GM23248 (cell line): ENCODE data around the gene AACS.

ENCODE experiments used
- EZH2 ChIP-seq: fragments of 200-600 bp; sonication (generic); IDR thresholded peaks from 2 replicates; pipeline ENCODE4 v1.6.1; 2018; ENCODE audit warnings: antibody characterized with exemption, mild to moderate bottlenecking; ENCODE audit not compliant: insufficient read depth, poor library complexity, severe bottlenecking
- EZH2phosphoT487 ChIP-seq: fragments of 200-600 bp; sonication (generic); IDR thresholded peaks from 2 replicates; pipeline ENCODE4 v1.6.1; 2018; ENCODE audit warnings: antibody characterized with exemption, moderate library complexity, mild to moderate bottlenecking, low read depth; ENCODE audit not compliant: insufficient read depth

DNA sequence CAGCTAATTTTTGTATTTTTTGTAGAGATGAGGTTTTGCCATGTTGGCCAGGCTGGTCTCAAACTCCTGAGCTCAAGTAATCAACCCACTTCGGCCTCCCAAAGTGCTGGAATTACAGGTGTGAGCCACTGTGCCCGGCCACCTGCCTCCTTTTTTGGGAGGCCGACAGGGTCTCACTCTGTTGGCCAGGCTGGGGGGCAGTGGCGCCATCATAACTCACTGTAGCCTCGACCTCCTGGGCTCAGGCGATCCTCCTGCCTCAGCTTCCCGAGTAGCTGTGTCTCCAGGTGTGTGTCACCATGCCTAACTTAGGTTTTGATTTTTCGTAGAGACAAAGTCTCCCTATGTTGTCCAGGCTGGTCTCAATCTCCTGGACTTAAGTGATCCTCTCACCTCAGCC lies 70.7 kb downstream of the AACS start:
- no peak for TF ChIP-seq EZH2
- TF ChIP-seq EZH2phosphoT487, result no peak
